ENCODE measurements around the gene MRPL55.

DNA sequence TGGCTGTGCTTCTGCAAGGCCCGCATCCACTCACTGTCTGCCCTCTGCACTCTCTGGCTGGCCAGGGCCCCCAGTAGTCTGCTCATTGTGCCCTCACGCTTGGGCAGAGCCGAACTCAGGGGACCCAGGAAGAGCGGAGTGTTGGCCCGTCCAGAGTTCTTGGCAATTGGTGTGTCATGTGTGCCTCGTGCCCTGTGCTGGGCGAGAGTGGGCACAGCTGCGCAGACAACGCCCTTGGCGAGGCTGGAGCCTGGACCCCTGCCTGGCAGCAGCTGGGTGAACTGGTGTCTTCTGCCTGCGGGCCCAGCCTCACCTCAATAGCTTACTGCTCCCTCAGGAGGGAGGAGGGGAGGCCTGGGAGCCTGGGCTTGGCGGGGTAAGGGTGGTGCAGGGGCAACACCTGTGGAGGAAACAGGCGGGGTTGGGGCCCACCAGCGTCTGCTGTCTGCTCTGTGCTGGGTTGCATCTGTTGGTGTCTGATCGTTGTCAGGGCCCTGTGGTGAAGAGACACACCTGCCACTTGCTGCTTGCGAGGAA lies 33.1 kb upstream of the MRPL55 start:
- TF ChIP-seq, protein P1, sequence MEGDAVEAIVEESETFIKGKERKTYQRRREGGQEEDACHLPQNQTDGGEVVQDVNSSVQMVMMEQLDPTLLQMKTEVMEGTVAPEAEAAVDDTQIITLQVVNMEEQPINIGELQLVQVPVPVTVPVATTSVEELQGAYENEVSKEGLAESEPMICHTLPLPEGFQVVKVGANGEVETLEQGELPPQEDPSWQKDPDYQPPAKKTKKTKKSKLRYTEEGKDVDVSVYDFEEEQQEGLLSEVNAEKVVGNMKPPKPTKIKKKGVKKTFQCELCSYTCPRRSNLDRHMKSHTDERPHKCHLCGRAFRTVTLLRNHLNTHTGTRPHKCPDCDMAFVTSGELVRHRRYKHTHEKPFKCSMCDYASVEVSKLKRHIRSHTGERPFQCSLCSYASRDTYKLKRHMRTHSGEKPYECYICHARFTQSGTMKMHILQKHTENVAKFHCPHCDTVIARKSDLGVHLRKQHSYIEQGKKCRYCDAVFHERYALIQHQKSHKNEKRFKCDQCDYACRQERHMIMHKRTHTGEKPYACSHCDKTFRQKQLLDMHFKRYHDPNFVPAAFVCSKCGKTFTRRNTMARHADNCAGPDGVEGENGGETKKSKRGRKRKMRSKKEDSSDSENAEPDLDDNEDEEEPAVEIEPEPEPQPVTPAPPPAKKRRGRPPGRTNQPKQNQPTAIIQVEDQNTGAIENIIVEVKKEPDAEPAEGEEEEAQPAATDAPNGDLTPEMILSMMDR (optimal IDR thresholded peaks at IDR 0.05 in 1 of 3, IDR thresholded peaks at IDR 0.05 in 1 of 3, conservative IDR thresholded peaks at IDR 0.05 in 1 of 3; ENCODE audit: extremely low read depth in 1 of 3, insufficient read depth in 2 of 3, low read length in 3 of 3), result no peak
- no peak for TF ChIP-seq EZH2 (IDR thresholded peaks at IDR 0.05; ENCODE audit: low read length)

Measured in keratinocyte (primary cell).